ENCODE data around the gene RIMOC1. TPM values are rescaled to one million over a fixed set of nuclear protein-coding genes. Genes with fewer than 3 reads are reported as not detected.

RIMOC1 gene
- total and polyA plus RNA-seq, 2 experiments from 2014 or later: 14.2 to 29.3 TPM

DNA sequence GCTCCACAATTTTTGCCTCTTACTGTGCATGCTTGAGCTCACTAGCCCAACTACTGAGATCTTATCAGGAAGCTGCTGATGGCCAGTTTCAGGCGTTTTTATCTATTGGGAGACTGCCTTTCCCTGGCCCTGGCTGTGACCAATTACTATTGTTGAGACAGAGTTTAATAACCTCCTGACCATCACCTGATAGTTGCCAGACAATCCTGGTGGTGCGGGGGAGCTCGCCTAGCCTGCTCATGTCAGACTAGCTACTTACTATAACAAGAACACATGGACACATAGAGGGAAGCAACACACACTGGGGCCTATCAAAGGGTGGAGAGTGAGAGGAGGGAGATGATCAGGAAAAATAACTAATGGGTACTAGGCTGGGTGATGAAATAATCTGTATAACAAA is 20.9 kb upstream of the RIMOC1 start:
- Histone ChIP-seq H4K20me1 (ENCODE audit: insufficient read depth, poor library complexity, severe bottlenecking) (no peaks in the 10 kb centered on the region), H2AFZ (no peak overlapping the region), H3K9me2 (replicated peaks; ENCODE audit: insufficient read depth) (no peaks in the 10 kb centered on the region), H3K79me2 (no peaks in the 10 kb centered on the region), H3K36me3 (replicated peaks; ENCODE audit: insufficient read depth, low read depth) (no peaks in the 10 kb centered on the region), H3K27ac (no peak overlapping the region), H3K4me3 (no peak overlapping the region), H3K9me3 (ENCODE audit: low read depth) (no peaks in the 10 kb centered on the region), H3K27me3 (no peaks in the 10 kb centered on the region), H3K4me1 (ENCODE audit: insufficient read depth) (peaks cover 6% of the 10 kb centered on the region), H3K4me2 (no peak overlapping the region)
- WGBS (ENCODE audit: low lambda C conversion rate, missing lambda C conversion rate): 66% methylated on average over 3 of the region's 3 CpGs
- TF ChIP-seq EZH2 (IDR thresholded peaks at IDR 0.05; ENCODE audit: borderline replicate concordance) (no peak), CTCF (IDR thresholded peaks at IDR 0.05; ENCODE audit: poor library complexity) (no peak), EZH2phosphoT487 (IDR thresholded peaks at IDR 0.05; ENCODE audit: low read depth, severe bottlenecking, unreplicated experiment) (no peak)
- DNase-seq (ENCODE audit: low spot score): no peak

- no peaks in the 10 kb centered on the region for H3K79me2 ChIP-seq
- peaks cover 5% of the 10 kb centered on the region for H3K4me1 ChIP-seq (ENCODE audit: insufficient read depth)
- 86% methylated on average over 2 of the region's 2 CpGs for WGBS (ENCODE audit: low lambda C conversion rate, missing lambda C conversion rate)
- H4K20me1 ChIP-seq (ENCODE audit: insufficient read depth, poor library complexity, severe bottlenecking): no peaks in the 10 kb centered on the region
- no peak for DNase-seq (ENCODE audit: low spot score)
- no peaks in the 10 kb centered on the region for H3K9me3 ChIP-seq (ENCODE audit: low read depth)
- no peak overlapping the region for H3K4me2 ChIP-seq
- no peaks in the 10 kb centered on the region for H3K9me2 ChIP-seq (replicated peaks; ENCODE audit: insufficient read depth)
- H3K36me3 ChIP-seq (replicated peaks; ENCODE audit: insufficient read depth, low read depth): no peaks in the 10 kb centered on the region
- no peak overlapping the region for H2AFZ ChIP-seq
- no peak overlapping the region for H3K27ac ChIP-seq
- TF ChIP-seq EZH2phosphoT487 (IDR thresholded peaks at IDR 0.05; ENCODE audit: low read depth, severe bottlenecking, unreplicated experiment) (no peak), EZH2 (IDR thresholded peaks at IDR 0.05; ENCODE audit: borderline replicate concordance) (no peak), CTCF (IDR thresholded peaks at IDR 0.05; ENCODE audit: poor library complexity) (no peak)
- H3K4me3 ChIP-seq: no peak overlapping the region
- no peaks in the 10 kb centered on the region for H3K27me3 ChIP-seq
These were observed 20.2 kb upstream of the RIMOC1 start for GRCh38 chr5:41883936-41884335.

GRCh38 chr5:41885286-41885685 is 18.9 kb upstream of the RIMOC1 start:
- TF ChIP-seq CTCF (IDR thresholded peaks at IDR 0.05; ENCODE audit: poor library complexity): no peak
- TF ChIP-seq EZH2 (IDR thresholded peaks at IDR 0.05; ENCODE audit: borderline replicate concordance): no peak
- TF ChIP-seq EZH2phosphoT487 (IDR thresholded peaks at IDR 0.05; ENCODE audit: low read depth, severe bottlenecking, unreplicated experiment): no peak
- no peak overlapping the region for H2AFZ ChIP-seq
- H3K4me2 ChIP-seq: no peak overlapping the region

More at GRCh38 chr5:41885286-41885685, 18.9 kb upstream of the RIMOC1 start:
- no peaks in the 10 kb centered on the region for H3K27me3 ChIP-seq
- H3K4me3 ChIP-seq: no peak overlapping the region
- no peaks in the 10 kb centered on the region for H3K36me3 ChIP-seq (replicated peaks; ENCODE audit: insufficient read depth, low read depth)
- no peaks in the 10 kb centered on the region for H3K79me2 ChIP-seq
- no peaks in the 10 kb centered on the region for H3K9me3 ChIP-seq (ENCODE audit: low read depth)
- H3K9me2 ChIP-seq (replicated peaks; ENCODE audit: insufficient read depth): no peaks in the 10 kb centered on the region
- DNase-seq (ENCODE audit: low spot score): no peak
- H3K4me1 ChIP-seq (ENCODE audit: insufficient read depth): no peaks in the 10 kb centered on the region
- no peak overlapping the region for H3K27ac ChIP-seq
- no peaks in the 10 kb centered on the region for H4K20me1 ChIP-seq (ENCODE audit: insufficient read depth, poor library complexity, severe bottlenecking)

Data from hepatocyte (in vitro differentiated cells).